Activated T-cell treated with anti-CD3 and anti-CD28 coated beads, Interleukin-2, amount 50 U/mL, for 4 hours (primary cell): Measurements from ENCODE around the gene STK17B. TPM values are rescaled to one million over a fixed set of nuclear protein-coding genes. Genes with fewer than 3 reads are reported as not detected.
"Not testable (repeated sequence)": the region's sequence is repeated elsewhere in the genome, so short reads cannot be mapped to it uniquely, and the experiment has no call there.

ENCODE experiments used
- ATAC-seq, 2 donors: fragments of 200-7000 bp; cut with Tn5 transposase; one replicate each; pipeline ENCODE4 v1.10.0; 2021
- DNase-seq: peaks from one replicate; pipeline ENCODE4 v3.0.0-alpha.2; 2020
- H3K27me3 Mint-ChIP-seq: one replicate; pipeline ENCODE4 v1.8.0; 2021; ENCODE audit warnings: low read depth, mixed read lengths
- H3K36me3 Mint-ChIP-seq: one replicate; pipeline ENCODE4 v1.8.0; 2022; ENCODE audit warnings: mixed read lengths; ENCODE audit not compliant: insufficient read depth
- H3K4me1 Mint-ChIP-seq: one replicate; pipeline ENCODE4 v1.8.0; 2021; ENCODE audit warnings: low read depth, mixed read lengths
- H3K4me3 Mint-ChIP-seq: one replicate; pipeline ENCODE4 v1.8.0; 2021; ENCODE audit warnings: mild to moderate bottlenecking, moderate library complexity, mixed read lengths
- H3K9me3 Mint-ChIP-seq: one replicate; pipeline ENCODE4 v1.8.0; 2021; ENCODE audit warnings: mixed read lengths
- total RNA-seq, 3 donors: library from RNA; stranded (reverse); gene quantifications; one replicate each; pipeline ENCODE4 v1.2.1, GENCODE V29; 2021

Gene STK17B
- total RNA-seq, 3 donors from 2014 or later: 107 to 166 (median 129) TPM

GRCh38 chr2:196097864-196098660, 73.3 kb downstream of the STK17B start:
- Mint-ChIP-seq H3K4me1 (peaks cover 19% of the 10 kb centered on the region), H3K9me3 (peaks cover 7% of the 10 kb centered on the region)
- DNase-seq: no peak

DNA sequence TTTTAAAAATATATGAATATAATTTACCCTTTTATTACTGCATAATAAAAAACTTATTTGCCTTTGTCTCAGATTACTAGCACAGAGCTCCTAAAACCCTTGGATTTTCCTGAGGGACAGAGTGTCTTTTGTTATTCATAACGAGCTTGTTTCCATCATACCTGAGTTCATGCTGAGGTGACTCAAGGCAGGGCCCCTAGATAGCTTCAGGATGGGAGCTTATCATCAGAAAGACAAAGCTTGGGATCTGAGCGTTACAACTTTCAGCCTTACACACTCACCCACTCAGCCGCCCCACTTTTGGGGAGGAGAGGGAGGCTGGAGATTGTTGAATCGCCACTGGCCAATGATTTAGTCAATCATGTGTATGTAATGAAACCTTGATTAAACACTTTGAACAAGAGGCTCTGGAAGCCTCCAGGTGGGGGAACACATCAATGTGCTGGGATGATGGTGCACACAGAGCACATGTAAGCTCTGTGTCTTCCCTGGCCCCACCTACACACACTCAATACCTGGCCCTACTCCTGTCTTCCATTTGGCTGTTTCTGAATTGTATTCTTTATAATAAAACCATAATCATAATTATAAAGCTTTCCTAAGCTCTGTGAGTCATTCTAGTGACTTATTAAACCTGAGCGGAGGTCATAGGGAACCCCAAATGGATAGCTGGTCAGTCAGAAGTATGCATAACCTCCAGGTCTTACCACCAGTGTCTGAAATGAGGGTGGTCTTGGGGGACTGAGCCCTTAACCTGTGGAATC, 74.2 kb downstream of the STK17B start:
- Mint-ChIP-seq H3K27me3 (no peaks in the 10 kb centered on the region), H3K4me3 (no peak overlapping the region), H3K36me3 (no peaks in the 10 kb centered on the region), H3K9me3 (peaks cover 10% of the 10 kb centered on the region), H3K4me1 (peaks cover 14% of the 10 kb centered on the region)
- DNase-seq (no peak), ATAC-seq (no peak)

More at GRCh38 chr2:196097864-196098660, 73.3 kb downstream of the STK17B start:
- no peak for ATAC-seq
- no peaks in the 10 kb centered on the region for H3K36me3 Mint-ChIP-seq
- no peaks in the 10 kb centered on the region for H3K27me3 Mint-ChIP-seq
- no peak overlapping the region for H3K4me3 Mint-ChIP-seq

DNA sequence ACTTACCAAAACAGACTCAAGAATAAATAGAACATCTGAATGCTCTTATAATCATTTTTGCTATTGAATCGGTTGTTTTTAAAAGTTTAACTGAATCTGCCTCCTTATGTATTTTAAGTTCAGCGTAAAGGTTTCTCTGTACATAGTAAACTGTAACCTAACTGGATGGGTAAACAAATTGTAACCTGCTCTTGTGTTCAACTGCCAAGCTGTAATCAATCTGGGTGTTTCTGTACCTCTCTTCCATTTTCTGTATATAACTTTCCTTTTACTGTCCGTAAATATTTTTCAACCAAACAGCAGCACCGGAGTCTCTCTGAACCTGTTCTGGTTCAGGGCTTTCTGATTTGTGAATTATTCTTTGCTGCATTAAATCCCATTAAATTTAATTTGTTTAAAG, 75.1 kb downstream of the STK17B start:
- H3K27me3 Mint-ChIP-seq: no peaks in the 10 kb centered on the region
- H3K36me3 Mint-ChIP-seq: no peaks in the 10 kb centered on the region
- peaks cover 11% of the 10 kb centered on the region for H3K9me3 Mint-ChIP-seq
- ATAC-seq (no peak), DNase-seq (no peak)
- no peak overlapping the region for H3K4me3 Mint-ChIP-seq
- peaks cover 5% of the 10 kb centered on the region for H3K4me1 Mint-ChIP-seq

DNA sequence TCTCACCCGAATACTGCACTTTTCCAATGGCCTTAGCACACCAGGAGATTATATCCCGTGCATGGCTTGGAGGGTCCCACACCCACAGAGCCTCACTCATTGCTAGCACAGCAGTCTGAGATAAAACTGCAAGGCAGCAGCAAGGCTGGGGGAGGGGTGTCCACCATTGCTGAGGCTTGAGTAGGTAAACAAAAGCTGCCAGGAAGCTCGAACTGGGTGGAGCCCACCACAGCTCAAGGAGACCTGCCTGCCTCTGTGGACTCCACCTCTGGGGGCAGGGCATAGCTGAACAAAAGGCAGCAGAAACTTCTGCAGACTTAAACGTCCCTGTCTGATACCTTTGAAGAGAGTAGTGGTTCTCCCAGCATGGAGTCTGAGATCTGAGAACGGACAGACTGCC, 81.9 kb downstream of the STK17B start:
- H3K4me3 Mint-ChIP-seq, ATAC-seq, H3K27me3 Mint-ChIP-seq, DNase-seq, H3K36me3 Mint-ChIP-seq: not testable (repeated sequence)
- peaks cover 22% of the 10 kb centered on the region for H3K9me3 Mint-ChIP-seq
- H3K4me1 Mint-ChIP-seq: peaks cover 22% of the 10 kb centered on the region

DNA sequence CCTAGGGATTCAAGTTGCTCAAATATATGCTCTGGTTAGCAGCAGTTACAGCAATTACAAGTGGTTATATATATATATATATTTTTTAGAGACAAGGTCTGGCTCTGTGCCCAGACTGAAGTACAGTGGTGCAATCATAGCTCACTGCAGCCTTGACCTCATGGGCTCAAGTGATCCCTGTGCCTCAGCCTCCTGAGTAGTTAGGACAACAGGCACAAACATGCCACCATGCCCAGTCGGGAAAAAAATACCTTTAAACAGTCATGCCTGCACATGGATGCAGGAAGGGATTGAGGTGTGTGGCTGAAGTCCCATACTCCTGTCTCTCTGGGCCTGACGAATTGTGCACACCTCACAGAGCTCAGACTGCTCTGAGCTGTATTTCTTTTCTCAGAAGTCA, 83.2 kb downstream of the STK17B start:
- Mint-ChIP-seq H3K4me1 (peaks cover 22% of the 10 kb centered on the region), H3K9me3 (peaks cover 25% of the 10 kb centered on the region), H3K4me3 (no peak overlapping the region), H3K36me3 (no peaks in the 10 kb centered on the region), H3K27me3 (no peaks in the 10 kb centered on the region)
- DNase-seq (no peak), ATAC-seq (no peak)

GRCh38 chr2:196086517-196087368, 84.6 kb downstream of the STK17B start:
- H3K4me1 Mint-ChIP-seq: peaks cover 29% of the 10 kb centered on the region
- no peak for ATAC-seq
- no peak overlapping the region for H3K4me3 Mint-ChIP-seq
- H3K27me3 Mint-ChIP-seq: no peaks in the 10 kb centered on the region
- H3K9me3 Mint-ChIP-seq: peaks cover 34% of the 10 kb centered on the region
- DNase-seq: no peak
- peaks cover 5% of the 10 kb centered on the region for H3K36me3 Mint-ChIP-seq

DNA sequence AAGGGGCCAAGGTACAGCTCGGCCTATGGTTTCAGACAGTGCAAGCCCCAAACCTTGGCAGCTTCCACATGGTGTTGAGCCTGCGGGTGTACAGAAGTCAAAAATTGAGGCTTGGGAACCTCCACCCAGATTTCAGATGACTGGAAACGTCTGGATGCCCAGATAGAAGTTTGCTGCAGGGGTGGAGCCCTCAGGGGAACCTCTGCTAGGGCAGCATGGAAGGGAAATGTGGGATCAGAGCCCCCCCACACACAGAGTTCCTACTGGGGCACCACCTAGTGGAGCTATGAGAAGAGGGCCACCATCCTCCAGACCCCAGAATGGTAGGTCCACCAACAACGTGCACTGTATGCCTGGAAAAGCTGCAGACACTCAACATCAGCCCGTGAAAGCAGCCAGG, 87.8 kb downstream of the STK17B start:
- no peak for ATAC-seq
- Mint-ChIP-seq H3K4me3 (no peak overlapping the region), H3K27me3 (no peaks in the 10 kb centered on the region), H3K9me3 (peaks cover 25% of the 10 kb centered on the region), H3K4me1 (peaks cover 30% of the 10 kb centered on the region), H3K36me3 (peaks cover 5% of the 10 kb centered on the region)
- no peak for DNase-seq

Other genes with a start within 250 kb of the STK17B start
- under 1 TPM in 1 of 3 donors, not detected in 2; 0.26 TPM for gene DNAH7, start 102.7 kb downstream of the STK17B start, total RNA-seq